ENCODE measurements around the gene CERS6. TPM values are rescaled to one million over a fixed set of nuclear protein-coding genes. Genes with fewer than 3 reads are reported as not detected.

CERS6 gene
- total RNA-seq, 1 donor from 2014 or later = 22.4 TPM

GRCh38 chr2:168462543-168463045, 6.5 kb downstream of the CERS6 start:
- intact Hi-C loops (cut with micrococcal nuclease) = no loop called here
- DNase-seq (ENCODE audit: low spot score) = no peak
- no peak overlapping the region for H3K27ac Mint-ChIP-seq

GRCh38 chr2:168465594-168465993, 9.5 kb downstream of the CERS6 start:
- peak overlapping the region; percentile 10 for H3K4me3 Mint-ChIP-seq (ENCODE audit: low read depth)
- H3K36me3 Mint-ChIP-seq (ENCODE audit: low read depth) = peaks cover 12% of the 10 kb centered on the region
- H3K27me3 Mint-ChIP-seq (ENCODE audit: low read depth) = no peaks in the 10 kb centered on the region
- intact Hi-C loops (cut with micrococcal nuclease) = no loop called here
- no peak for DNase-seq (ENCODE audit: low spot score)
- no peak overlapping the region for H3K27ac Mint-ChIP-seq
- peaks cover 70% of the 10 kb centered on the region for H3K4me1 Mint-ChIP-seq (ENCODE audit: low read depth)
- no peaks in the 10 kb centered on the region for H3K9me3 Mint-ChIP-seq

More at GRCh38 chr2:168462543-168463045, 6.5 kb downstream of the CERS6 start:
- Mint-ChIP-seq H3K9me3 (no peaks in the 10 kb centered on the region), H3K4me3 (ENCODE audit: low read depth) (no peak overlapping the region), H3K27me3 (ENCODE audit: low read depth) (no peaks in the 10 kb centered on the region), H3K4me1 (ENCODE audit: low read depth) (peaks cover 71% of the 10 kb centered on the region), H3K36me3 (ENCODE audit: low read depth) (peaks cover 15% of the 10 kb centered on the region)

DNA sequence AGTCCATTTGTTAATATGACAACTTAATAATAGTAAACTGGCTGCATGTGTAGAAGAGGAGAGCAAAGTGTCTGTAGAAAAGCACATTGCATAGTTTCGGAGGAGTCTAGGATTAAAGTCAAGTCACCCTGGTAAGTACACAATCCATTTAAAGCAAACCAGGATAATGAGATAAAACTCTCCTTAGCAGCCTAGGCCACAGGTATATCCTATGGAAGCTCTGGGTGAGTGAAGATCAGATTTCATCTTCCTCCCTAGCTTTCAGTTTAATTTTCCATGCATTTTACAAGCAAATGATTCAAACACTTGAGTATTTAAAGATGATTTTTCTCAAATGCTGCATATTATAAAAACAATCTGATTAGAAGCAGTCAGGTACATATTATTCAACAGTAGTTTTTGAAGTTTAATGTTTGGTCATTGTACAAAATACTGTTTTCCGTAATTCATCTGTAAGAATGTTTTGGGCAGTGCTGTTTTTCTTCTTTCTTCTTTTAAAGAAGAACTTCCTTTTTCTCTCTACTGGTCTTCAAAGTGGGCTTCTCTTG, 10.2 kb downstream of the CERS6 start:
- Mint-ChIP-seq H3K9me3 (no peaks in the 10 kb centered on the region), H3K4me3 (ENCODE audit: low read depth) (peak overlapping the region; percentile 53)

GRCh38 chr2:168466834-168467565, 10.9 kb downstream of the CERS6 start:
- Mint-ChIP-seq H3K4me1 (ENCODE audit: low read depth) (peaks cover 58% of the 10 kb centered on the region), H3K27ac (peak overlapping the region; percentile 77), H3K4me3 (ENCODE audit: low read depth) (peak overlapping the region; percentile 53), H3K27me3 (ENCODE audit: low read depth) (no peaks in the 10 kb centered on the region), H3K36me3 (ENCODE audit: low read depth) (peaks cover 6% of the 10 kb centered on the region), H3K9me3 (no peaks in the 10 kb centered on the region)
- no peak for DNase-seq (ENCODE audit: low spot score)
- intact Hi-C loops (cut with micrococcal nuclease) = loop anchor here (1.0 kb wide), 1 partner anchor 23 kb away; no protein-coding TSS in a partner anchor

More for the DNA sequence above, 10.2 kb downstream of the CERS6 start:
- peaks cover 64% of the 10 kb centered on the region for H3K4me1 Mint-ChIP-seq (ENCODE audit: low read depth)
- H3K36me3 Mint-ChIP-seq (ENCODE audit: low read depth) = peaks cover 12% of the 10 kb centered on the region
- H3K27ac Mint-ChIP-seq = peak overlapping the region; percentile 77
- intact Hi-C loops (cut with micrococcal nuclease) = no loop called here
- no peak for DNase-seq (ENCODE audit: low spot score)
- no peaks in the 10 kb centered on the region for H3K27me3 Mint-ChIP-seq (ENCODE audit: low read depth)

DNA sequence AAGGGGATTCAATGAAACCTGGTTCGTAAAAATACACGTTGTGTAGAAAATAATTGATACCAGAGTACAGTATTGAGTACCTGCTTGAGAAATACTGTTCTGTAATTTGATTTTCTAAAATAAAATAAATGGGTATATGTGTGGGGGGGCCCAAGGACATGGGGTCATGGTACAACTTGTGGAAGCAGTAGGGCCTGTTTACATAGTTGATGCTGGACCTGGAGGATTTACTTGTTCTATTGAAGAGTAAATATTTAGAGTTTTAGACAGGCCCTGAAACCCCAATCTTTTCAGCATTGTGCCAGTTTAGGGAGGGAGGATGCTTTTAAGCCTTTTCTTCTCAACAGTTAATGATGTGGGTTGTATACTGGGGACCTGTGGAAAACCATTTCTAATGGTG, 11.7 kb downstream of the CERS6 start:
- Mint-ChIP-seq H3K9me3 (no peaks in the 10 kb centered on the region), H3K27me3 (ENCODE audit: low read depth) (no peaks in the 10 kb centered on the region), H3K4me3 (ENCODE audit: low read depth) (no peak overlapping the region), H3K36me3 (ENCODE audit: low read depth) (peaks cover 6% of the 10 kb centered on the region), H3K4me1 (ENCODE audit: low read depth) (peaks cover 57% of the 10 kb centered on the region), H3K27ac (no peak overlapping the region)
- intact Hi-C loops (cut with micrococcal nuclease) = loop anchor here (1.0 kb wide), 1 partner anchor 23 kb away; no protein-coding TSS in a partner anchor
- DNase-seq (ENCODE audit: low spot score) = no peak

GRCh38 chr2:168468354-168468753, 12.3 kb downstream of the CERS6 start:
- Mint-ChIP-seq H3K9me3 (no peaks in the 10 kb centered on the region), H3K4me1 (ENCODE audit: low read depth) (peaks cover 57% of the 10 kb centered on the region), H3K27me3 (ENCODE audit: low read depth) (no peaks in the 10 kb centered on the region), H3K27ac (no peak overlapping the region), H3K4me3 (ENCODE audit: low read depth) (no peak overlapping the region), H3K36me3 (ENCODE audit: low read depth) (peaks cover 6% of the 10 kb centered on the region)
- intact Hi-C loops (cut with micrococcal nuclease) = no loop called here
- no peak for DNase-seq (ENCODE audit: low spot score)

DNA sequence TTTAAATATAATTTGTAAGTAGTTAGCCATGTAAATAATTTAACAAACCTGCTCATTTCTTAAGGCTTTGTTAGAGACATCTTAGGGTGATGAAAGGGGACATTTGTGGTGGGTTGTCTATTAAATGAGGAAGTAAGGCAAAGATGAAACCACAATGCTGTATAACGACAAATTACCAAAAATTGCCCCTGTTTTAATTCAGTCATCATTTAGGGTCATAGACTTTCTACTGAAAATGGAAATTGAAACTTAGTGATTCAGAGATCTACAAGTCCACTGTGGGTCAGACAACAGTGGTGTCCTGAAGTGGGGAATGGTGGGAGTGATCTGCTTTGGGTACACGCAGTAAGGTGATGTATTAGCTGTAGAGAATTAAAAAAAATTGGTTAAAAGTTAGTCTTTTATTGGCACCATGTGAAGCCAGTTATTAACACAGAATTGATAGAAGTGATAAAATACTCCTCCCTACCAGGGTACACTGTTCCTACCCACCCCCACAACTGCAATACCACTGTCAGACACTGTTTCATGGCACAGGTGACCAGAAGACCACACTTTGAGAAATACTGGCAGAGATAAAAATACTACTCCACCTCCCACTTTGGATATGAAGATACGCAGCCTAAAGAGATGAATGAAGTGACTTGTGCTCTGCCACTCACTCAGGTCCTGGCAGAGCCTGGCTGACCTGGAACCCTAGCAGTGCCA, 13.4 kb downstream of the CERS6 start:
- peaks cover 7% of the 10 kb centered on the region for H3K36me3 Mint-ChIP-seq (ENCODE audit: low read depth)
- intact Hi-C loops (cut with micrococcal nuclease) = no loop called here
- no peaks in the 10 kb centered on the region for H3K27me3 Mint-ChIP-seq (ENCODE audit: low read depth)
- H3K27ac Mint-ChIP-seq = no peak overlapping the region
- H3K9me3 Mint-ChIP-seq = no peaks in the 10 kb centered on the region
- H3K4me1 Mint-ChIP-seq (ENCODE audit: low read depth) = peaks cover 55% of the 10 kb centered on the region
- DNase-seq (ENCODE audit: low spot score) = no peak
- no peak overlapping the region for H3K4me3 Mint-ChIP-seq (ENCODE audit: low read depth)

GRCh38 chr2:168470320-168471162, 14.5 kb downstream of the CERS6 start:
- Mint-ChIP-seq H3K27me3 (ENCODE audit: low read depth) (no peaks in the 10 kb centered on the region), H3K36me3 (ENCODE audit: low read depth) (peaks cover 3% of the 10 kb centered on the region), H3K4me1 (ENCODE audit: low read depth) (peaks cover 44% of the 10 kb centered on the region), H3K9me3 (no peaks in the 10 kb centered on the region), H3K4me3 (ENCODE audit: low read depth) (no peak overlapping the region), H3K27ac (no peak overlapping the region)
- no peak for DNase-seq (ENCODE audit: low spot score)
- intact Hi-C loops (cut with micrococcal nuclease) = no loop called here

GRCh38 chr2:168471163-168471475, 15.0 kb downstream of the CERS6 start:
- intact Hi-C loops (cut with micrococcal nuclease) = no loop called here
- H3K27ac Mint-ChIP-seq = no peak overlapping the region
- peaks cover 38% of the 10 kb centered on the region for H3K4me1 Mint-ChIP-seq (ENCODE audit: low read depth)

GRCh38 chr2:168475636-168476035, 19.6 kb downstream of the CERS6 start:
- intact Hi-C loops (cut with micrococcal nuclease) = no loop called here
- Mint-ChIP-seq H3K36me3 (ENCODE audit: low read depth) (peaks cover 3% of the 10 kb centered on the region), H3K9me3 (no peaks in the 10 kb centered on the region), H3K27me3 (ENCODE audit: low read depth) (no peaks in the 10 kb centered on the region), H3K4me1 (ENCODE audit: low read depth) (peaks cover 18% of the 10 kb centered on the region), H3K4me3 (ENCODE audit: low read depth) (no peak overlapping the region), H3K27ac (no peak overlapping the region)
- DNase-seq (ENCODE audit: low spot score) = no peak

More at GRCh38 chr2:168471163-168471475, 15.0 kb downstream of the CERS6 start:
- Mint-ChIP-seq H3K36me3 (ENCODE audit: low read depth) (peaks cover 3% of the 10 kb centered on the region), H3K4me3 (ENCODE audit: low read depth) (no peak overlapping the region), H3K9me3 (no peaks in the 10 kb centered on the region), H3K27me3 (ENCODE audit: low read depth) (no peaks in the 10 kb centered on the region)
- no peak for DNase-seq (ENCODE audit: low spot score)

GRCh38 chr2:168478206-168478605, 22.1 kb downstream of the CERS6 start:
- Mint-ChIP-seq H3K4me3 (ENCODE audit: low read depth) (no peak overlapping the region), H3K27ac (no peak overlapping the region), H3K27me3 (ENCODE audit: low read depth) (no peaks in the 10 kb centered on the region), H3K9me3 (no peaks in the 10 kb centered on the region), H3K36me3 (ENCODE audit: low read depth) (peaks cover 3% of the 10 kb centered on the region), H3K4me1 (ENCODE audit: low read depth) (peaks cover 21% of the 10 kb centered on the region)
- intact Hi-C loops (cut with micrococcal nuclease) = no loop called here
- no peak for DNase-seq (ENCODE audit: low spot score)

DNA sequence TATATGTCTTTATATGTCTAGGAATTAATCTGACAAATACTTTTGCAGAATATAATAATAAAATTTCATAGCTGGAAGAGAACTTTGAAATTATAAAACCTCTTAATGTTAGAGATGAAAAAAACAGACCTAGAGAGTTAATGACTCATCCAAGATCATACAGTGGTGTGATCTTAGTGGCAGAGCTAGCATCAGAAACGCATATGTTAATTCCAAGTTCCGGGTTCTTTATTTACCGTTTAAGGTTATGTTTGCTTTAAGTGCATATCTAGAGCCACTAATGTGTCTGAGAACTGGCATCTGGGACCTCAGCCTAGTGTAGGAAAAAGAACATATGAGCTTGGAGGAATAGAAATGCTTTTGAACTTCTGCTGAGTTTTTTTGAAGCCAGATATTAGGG, 24.3 kb downstream of the CERS6 start:
- intact Hi-C loops (cut with micrococcal nuclease) = no loop called here
- H3K4me1 Mint-ChIP-seq (ENCODE audit: low read depth) = peaks cover 21% of the 10 kb centered on the region
- no peak overlapping the region for H3K27ac Mint-ChIP-seq
- no peak for DNase-seq (ENCODE audit: low spot score)
- H3K4me3 Mint-ChIP-seq (ENCODE audit: low read depth) = no peak overlapping the region
- H3K27me3 Mint-ChIP-seq (ENCODE audit: low read depth) = no peaks in the 10 kb centered on the region
- H3K9me3 Mint-ChIP-seq = peaks cover 2% of the 10 kb centered on the region
- H3K36me3 Mint-ChIP-seq (ENCODE audit: low read depth) = peaks cover under 1% of the 10 kb centered on the region

Data from activated T-helper 2 cell treated with anti-CD3 and anti-CD28 coated beads, Interferon-gamma antibody, Interleukin-2, Interleukin-4, amounts not matched to agents 10 μg/mL and 5 μg/mL and 100 μg/mL, durations not matched to agents 14 hours and 24 hours and 36 hours (primary cell).